ENCODE results near the gene GPR68.

- TF ChIP-seq CTCF (IDR thresholded peaks at IDR 0.05) (no peak), POLR2A (IDR thresholded peaks at IDR 0.05) (no peak)
Observed at GRCh38 chr14:91291786-91292405, 47.4 kb upstream of the GPR68 start.
